ENCODE measurements around the gene ESR1.
"Not testable (repeated sequence)": the region's sequence is repeated elsewhere in the genome, so short reads cannot be mapped to it uniquely, and the experiment has no call there.

The ESR1 gene

GRCh38 chr6:151814614-151815013 is 7.1 kb downstream of the ESR1 start:
- no peak for DNase-seq

DNA sequence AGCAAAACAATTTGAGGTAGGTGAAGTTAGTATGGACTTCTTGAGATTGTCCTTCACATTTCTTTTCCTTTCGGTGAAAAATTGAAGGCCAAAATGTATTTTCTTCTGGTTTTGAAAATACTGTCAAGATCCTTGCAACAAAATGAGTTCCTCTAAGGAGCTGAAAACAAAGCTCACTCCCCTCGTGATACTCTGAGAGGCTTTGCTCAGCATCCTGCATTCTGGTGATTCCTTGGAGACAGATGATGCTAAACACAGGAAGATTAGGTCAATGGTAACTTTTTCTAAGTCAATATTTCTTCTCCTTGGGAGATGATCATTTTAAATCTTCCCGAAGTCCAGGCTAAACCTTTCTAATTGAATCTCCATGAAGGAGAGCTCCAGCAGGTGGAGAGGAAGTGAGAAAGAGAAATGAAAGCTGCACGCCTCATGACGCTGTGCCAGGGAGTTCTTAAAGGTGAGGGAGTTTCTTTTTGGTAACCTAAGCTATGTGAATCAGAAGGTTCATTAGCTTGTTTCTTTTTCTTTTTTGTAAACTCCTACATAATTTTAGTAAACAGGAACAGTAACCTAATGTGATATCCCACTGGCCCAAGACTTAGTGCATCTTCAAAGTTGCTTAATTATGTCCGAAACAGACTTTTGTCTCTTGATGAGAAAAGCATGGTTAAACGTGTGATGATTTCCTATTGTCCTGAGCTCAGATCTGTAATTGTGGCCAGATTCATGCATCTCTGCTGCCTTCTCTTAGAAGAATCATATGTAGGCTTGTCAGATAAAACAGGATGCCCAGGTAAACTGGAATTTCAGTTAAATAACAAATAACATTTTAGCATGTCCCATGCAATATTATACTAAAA is 15.0 kb downstream of the ESR1 start:
- no peak for DNase-seq

GRCh38 chr6:151826517-151827142 is 19.1 kb downstream of the ESR1 start:
- no peak for DNase-seq

GRCh38 chr6:151832710-151833109 is 25.2 kb downstream of the ESR1 start:
- no peak for DNase-seq

DNA sequence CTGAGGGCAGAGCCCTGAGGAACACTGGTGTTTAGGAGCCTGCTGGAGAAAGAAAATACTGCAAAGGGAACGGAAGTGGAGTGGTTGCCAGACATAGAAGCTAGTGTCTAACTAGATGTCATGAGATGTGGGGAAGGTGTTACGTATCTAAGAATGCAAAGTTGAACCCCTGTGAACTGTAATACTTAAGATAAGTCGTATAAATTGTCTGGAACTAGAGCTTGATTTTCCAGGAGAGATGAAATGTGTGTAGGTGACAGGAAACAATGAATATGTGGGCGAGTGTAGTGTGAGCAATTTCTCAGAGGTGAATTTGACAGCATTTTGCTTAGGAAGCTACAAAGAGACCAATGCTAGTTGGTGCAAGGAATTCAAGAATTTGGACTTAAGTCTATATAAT is 27.9 kb downstream of the ESR1 start:
- DNase-seq, result no peak

DNA sequence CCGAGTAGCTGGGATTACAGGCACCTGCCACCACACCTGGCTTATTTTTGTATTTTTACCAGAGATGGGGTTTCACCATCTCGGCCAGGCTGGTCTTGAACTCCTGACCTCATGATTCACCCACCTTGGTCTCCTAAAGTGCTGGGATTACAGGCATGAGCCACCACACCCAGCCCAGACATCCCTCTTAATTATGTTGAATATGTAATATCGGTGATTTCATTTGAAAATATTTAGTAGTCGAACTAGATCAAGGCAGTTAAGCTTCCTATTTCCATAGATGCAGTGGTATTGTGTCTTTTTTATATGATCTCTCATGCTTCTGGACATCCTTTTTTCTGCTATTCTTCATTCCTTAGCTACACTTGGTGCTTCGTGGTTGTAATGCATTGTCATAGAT is 29.7 kb downstream of the ESR1 start:
- no peak for DNase-seq

- DNase-seq, result no peak
Measured at GRCh38 chr6:151842816-151843215, 35.3 kb downstream of the ESR1 start.

- no peak for DNase-seq
Measured at GRCh38 chr6:151847064-151847463, 39.6 kb downstream of the ESR1 start.

GRCh38 chr6:151850479-151851003 is 43.1 kb downstream of the ESR1 start:
- no peak for DNase-seq

DNA sequence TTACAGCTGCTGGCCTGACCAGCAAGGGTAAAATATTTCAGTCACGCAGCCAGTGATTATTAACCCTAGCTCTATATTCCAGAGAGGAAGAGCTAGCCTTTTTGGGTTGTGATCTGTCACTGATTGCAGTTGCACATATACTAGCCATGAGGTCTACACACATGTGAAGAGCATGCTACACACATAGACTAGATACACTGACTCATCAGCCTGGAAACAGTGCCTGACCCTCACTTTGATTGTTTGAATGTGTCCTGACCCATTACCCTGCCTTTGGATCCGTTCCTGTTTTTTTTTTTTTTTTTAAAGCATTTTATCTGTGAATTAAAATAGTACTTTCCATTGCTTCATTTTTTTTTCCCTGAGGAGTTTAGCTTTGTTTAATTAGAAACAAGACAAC is 50.8 kb downstream of the ESR1 start:
- no peak for DNase-seq

GRCh38 chr6:151862461-151862860 is 55.0 kb downstream of the ESR1 start:
- DNase-seq, result no peak

- not testable (repeated sequence) for DNase-seq
Measured at GRCh38 chr6:151867361-151867869, 59.9 kb downstream of the ESR1 start.

DNA sequence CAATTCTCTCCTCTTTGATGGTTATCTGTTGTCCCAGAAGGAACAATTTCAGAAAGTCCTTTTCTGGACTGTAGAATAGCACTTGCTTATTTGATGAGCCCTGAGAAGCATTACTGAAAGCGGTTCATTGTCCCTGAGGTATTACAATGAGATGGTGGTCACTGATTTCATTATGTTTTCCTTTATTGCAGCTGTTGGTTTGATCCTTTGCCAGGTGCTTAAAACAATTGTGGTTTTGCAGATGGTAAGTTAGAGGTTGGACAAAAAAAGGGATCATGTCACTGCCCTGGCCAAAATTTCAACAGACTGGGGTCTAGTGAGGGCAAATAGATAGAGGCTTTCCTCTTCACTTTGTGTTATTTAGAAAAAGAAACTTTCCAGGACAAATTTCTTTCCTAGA is 61.9 kb downstream of the ESR1 start:
- DNase-seq, result no peak

GRCh38 chr6:151869787-151870186 is 62.3 kb downstream of the ESR1 start:
- DNase-seq, result no peak

- DNase-seq, result no peak
Measured at GRCh38 chr6:151870375-151870774, 62.9 kb downstream of the ESR1 start.

DNA sequence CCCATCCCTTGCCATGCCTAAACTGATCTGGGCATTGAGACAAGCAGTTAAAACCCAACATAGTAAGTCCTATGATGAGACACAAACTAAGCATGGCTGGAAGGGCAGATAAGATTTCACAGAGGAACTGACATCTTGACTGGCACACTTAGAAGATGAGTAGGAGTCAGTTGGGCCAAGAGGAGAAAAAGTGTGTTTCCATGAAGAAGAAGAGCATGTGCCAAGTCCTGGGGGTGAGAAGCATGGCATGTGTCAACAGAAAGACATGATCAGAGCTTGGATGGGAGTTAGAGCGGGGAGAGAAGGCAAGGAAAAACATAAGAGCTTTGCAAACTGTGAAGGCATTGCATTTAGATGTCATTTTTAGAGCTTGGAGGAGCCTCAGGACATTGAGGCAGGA is 68.0 kb downstream of the ESR1 start:
- DNase-seq, result no peak

GRCh38 chr6:151876122-151876521 is 68.6 kb downstream of the ESR1 start:
- DNase-seq, result no peak

GRCh38 chr6:151877458-151877857 is 70.0 kb downstream of the ESR1 start:
- DNase-seq, result no peak

GRCh38 chr6:151881231-151881630 is 73.7 kb downstream of the ESR1 start:
- no peak for DNase-seq

DNA sequence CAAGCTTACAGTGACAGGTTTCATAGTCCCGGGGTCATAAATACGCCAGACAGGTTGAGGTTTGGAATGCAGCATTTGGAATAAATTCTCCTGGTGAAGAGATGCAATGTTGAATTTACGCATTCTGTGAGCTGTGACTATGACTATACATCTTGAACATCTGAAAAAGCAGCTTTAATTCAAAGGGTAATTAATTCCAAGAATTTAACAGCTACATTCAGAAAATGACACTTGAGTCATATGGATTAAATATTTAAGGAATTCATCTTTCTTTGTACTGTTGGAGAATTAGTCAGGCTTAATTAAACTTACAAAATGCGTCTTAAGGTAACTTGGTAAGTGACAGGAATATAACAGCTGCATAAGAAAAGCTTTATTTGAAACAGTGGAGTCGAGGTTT is 74.7 kb downstream of the ESR1 start:
- DNase-seq, result no peak

- no peak for DNase-seq
Measured at GRCh38 chr6:151885234-151885633, 77.8 kb downstream of the ESR1 start.

- DNase-seq, result no peak
Measured at GRCh38 chr6:151891524-151891923, 84.0 kb downstream of the ESR1 start.

GRCh38 chr6:151894426-151894825 is 86.9 kb downstream of the ESR1 start:
- DNase-seq, result not testable (repeated sequence)

DNA sequence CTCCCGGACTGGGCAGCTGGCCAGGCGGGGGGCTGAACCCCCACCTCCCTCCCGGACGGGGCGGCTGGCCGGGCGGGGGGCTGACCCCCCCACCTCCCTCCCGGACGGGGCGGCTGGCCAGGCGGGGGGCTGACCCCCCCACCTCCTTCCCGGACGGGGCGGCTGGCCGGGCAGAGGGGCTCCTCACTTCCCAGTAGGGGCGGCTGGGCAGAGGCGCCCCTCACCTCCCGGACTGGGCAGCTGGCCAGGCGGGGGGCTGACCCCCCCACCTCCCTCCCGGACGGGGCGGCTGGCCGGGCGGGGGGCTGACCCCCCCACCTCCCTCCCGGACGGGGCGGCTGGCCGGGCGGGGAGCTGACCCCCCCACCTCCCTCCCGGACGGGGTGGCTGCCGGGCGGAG is 91.7 kb downstream of the ESR1 start:
- DNase-seq, result not testable (repeated sequence)

Measured in NCI-H82 (cell line).